GM19328 (cell line): Measurements from ENCODE around the gene LRRK2.
A peak's percentile ranks its signal among the peaks of the same experiment; 100 is the strongest.
"Not testable (repeated sequence)": the region's sequence is repeated elsewhere in the genome, so short reads cannot be mapped to it uniquely, and the experiment has no call there.

Source experiments
- ATAC-seq: cut with Tn5 transposase; IDR thresholded peaks from one replicate; pipeline ENCODE4 v1.9.1; 2021; ENCODE audit warnings: mild to moderate bottlenecking, moderate library complexity; ENCODE audit not compliant: unreplicated experiment

Gene LRRK2

GRCh38 chr12:40244526-40245156 lies 19.8 kb downstream of the LRRK2 start:
- ATAC-seq, result not testable (repeated sequence)

- ATAC-seq, result no peak
These were observed 23.2 kb downstream of the LRRK2 start for GRCh38 chr12:40248034-40248433.

- no peak for ATAC-seq
These were observed 23.9 kb downstream of the LRRK2 start for GRCh38 chr12:40248585-40249297.

GRCh38 chr12:40250652-40251051 lies 25.9 kb downstream of the LRRK2 start:
- not testable (repeated sequence) for ATAC-seq

GRCh38 chr12:40253936-40254335 lies 29.1 kb downstream of the LRRK2 start:
- ATAC-seq, result no peak

- ATAC-seq, result no peak
These were observed 29.8 kb downstream of the LRRK2 start for GRCh38 chr12:40254455-40255085.

- ATAC-seq, result no peak
These were observed 33.6 kb downstream of the LRRK2 start for GRCh38 chr12:40258371-40258770.

- peak; percentile 74 for ATAC-seq
These were observed 37.1 kb downstream of the LRRK2 start for GRCh38 chr12:40261937-40262336.

GRCh38 chr12:40262657-40263056 lies 37.9 kb downstream of the LRRK2 start:
- peak; percentile 67 for ATAC-seq

- ATAC-seq, result no peak
These were observed 39.0 kb downstream of the LRRK2 start for GRCh38 chr12:40263616-40264409.

GRCh38 chr12:40271981-40272664 lies 47.3 kb downstream of the LRRK2 start:
- no peak for ATAC-seq

- no peak for ATAC-seq
These were observed 57.1 kb downstream of the LRRK2 start for GRCh38 chr12:40281791-40282364.

GRCh38 chr12:40286583-40286982 lies 61.8 kb downstream of the LRRK2 start:
- no peak for ATAC-seq

GRCh38 chr12:40287369-40287975 lies 62.7 kb downstream of the LRRK2 start:
- no peak for ATAC-seq

- no peak for ATAC-seq
These were observed 68.1 kb downstream of the LRRK2 start for GRCh38 chr12:40292788-40293429.

GRCh38 chr12:40298341-40298740 lies 73.5 kb downstream of the LRRK2 start:
- ATAC-seq, result no peak

GRCh38 chr12:40300490-40300889 lies 75.7 kb downstream of the LRRK2 start:
- no peak for ATAC-seq

GRCh38 chr12:40309001-40309400 lies 84.2 kb downstream of the LRRK2 start:
- ATAC-seq, result no peak

GRCh38 chr12:40310211-40310610 lies 85.4 kb downstream of the LRRK2 start:
- no peak for ATAC-seq
